Measurements from ENCODE around the gene HS3ST2.

The HS3ST2 gene

GRCh38 chr16:22843122-22843521, 29.2 kb downstream of the HS3ST2 start:
- TF ChIP-seq ZNF398 (tag by site-specific recombination; IDR thresholded peaks at IDR 0.05) (no peak), ZSCAN4 (tag by site-specific recombination; IDR thresholded peaks at IDR 0.05) (no peak), ZNF423 (tag by site-specific recombination; IDR thresholded peaks at IDR 0.05) (no peak), PATZ1 (tag by site-specific recombination; IDR thresholded peaks at IDR 0.05) (no peak), MEIS1 (CRISPR knock-in tag; IDR thresholded peaks at IDR 0.05; ENCODE audit: borderline replicate concordance) (no peak), ZNF701 (tag by site-specific recombination; IDR thresholded peaks at IDR 0.05) (no peak), ZNF768 (tag by site-specific recombination; IDR thresholded peaks at IDR 0.05) (no peak), YY1 (tag by site-specific recombination; IDR thresholded peaks at IDR 0.05) (no peak), RBAK (tag by site-specific recombination; IDR thresholded peaks at IDR 0.05) (no peak), ZNF623 (tag by site-specific recombination; IDR thresholded peaks at IDR 0.05) (no peak), ZNF830 (tag by site-specific recombination; IDR thresholded peaks at IDR 0.05; ENCODE audit: low read depth) (no peak), ZNF792 (tag by site-specific recombination; IDR thresholded peaks at IDR 0.05) (no peak), PRDM2 (tag by site-specific recombination; IDR thresholded peaks at IDR 0.05; ENCODE audit: borderline replicate concordance) (no peak), MZF1 (tag by site-specific recombination; IDR thresholded peaks at IDR 0.05; ENCODE audit: borderline replicate concordance) (no peak), KLF1 (tag by site-specific recombination; IDR thresholded peaks at IDR 0.05) (no peak), BCL6B (tag by site-specific recombination; IDR thresholded peaks at IDR 0.05) (no peak)
- POLR2A ChIA-PET = interaction anchor here (0.6 kb wide), 1 partner anchor 1597 kb away, joined by 4 read pairs; no protein-coding TSS in a partner anchor
- CTCF ChIA-PET = no interaction called here
- H3K27ac ChIP-seq (ENCODE audit: extremely low read depth, low read depth, low read length) = no peak overlapping the region
- H3K4me3 ChIP-seq (ENCODE audit: low read depth, low read length) = no peak overlapping the region
- no peaks in the 10 kb centered on the region for H3K4me1 ChIP-seq (ENCODE audit: control insufficient read depth, insufficient read depth, low read length)
- H3K9me3 ChIP-seq (ENCODE audit: control insufficient read depth, insufficient read depth, low read depth, low read length) = no peaks in the 10 kb centered on the region
- no peaks in the 10 kb centered on the region for H3K36me3 ChIP-seq (ENCODE audit: control insufficient read depth in 2 of 2, insufficient read depth in 1 of 2, low read length in 2 of 2)
